ENCODE measurements around the gene CCDC85A.

CCDC85A gene

DNA sequence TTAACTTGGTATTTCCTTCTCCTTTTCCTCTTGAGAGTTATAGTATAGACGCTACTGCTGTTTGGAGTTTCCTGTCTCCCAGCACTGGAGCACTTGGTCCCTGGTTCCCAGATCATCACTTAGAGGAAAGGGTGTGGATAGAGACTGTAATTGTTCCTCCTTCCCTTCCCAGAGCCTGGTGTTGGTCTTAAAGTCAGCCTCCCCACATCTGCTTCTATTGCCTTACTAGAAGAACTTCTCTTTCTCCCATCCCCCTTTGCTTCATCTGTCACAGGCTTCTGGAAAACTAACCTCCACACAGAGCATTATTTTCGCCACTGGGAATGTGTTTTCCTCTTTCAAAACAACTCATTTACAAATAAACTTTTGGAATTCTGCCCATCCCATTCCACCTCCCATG lies 131.0 kb downstream of the CCDC85A start:
- TF ChIP-seq, protein P1, sequence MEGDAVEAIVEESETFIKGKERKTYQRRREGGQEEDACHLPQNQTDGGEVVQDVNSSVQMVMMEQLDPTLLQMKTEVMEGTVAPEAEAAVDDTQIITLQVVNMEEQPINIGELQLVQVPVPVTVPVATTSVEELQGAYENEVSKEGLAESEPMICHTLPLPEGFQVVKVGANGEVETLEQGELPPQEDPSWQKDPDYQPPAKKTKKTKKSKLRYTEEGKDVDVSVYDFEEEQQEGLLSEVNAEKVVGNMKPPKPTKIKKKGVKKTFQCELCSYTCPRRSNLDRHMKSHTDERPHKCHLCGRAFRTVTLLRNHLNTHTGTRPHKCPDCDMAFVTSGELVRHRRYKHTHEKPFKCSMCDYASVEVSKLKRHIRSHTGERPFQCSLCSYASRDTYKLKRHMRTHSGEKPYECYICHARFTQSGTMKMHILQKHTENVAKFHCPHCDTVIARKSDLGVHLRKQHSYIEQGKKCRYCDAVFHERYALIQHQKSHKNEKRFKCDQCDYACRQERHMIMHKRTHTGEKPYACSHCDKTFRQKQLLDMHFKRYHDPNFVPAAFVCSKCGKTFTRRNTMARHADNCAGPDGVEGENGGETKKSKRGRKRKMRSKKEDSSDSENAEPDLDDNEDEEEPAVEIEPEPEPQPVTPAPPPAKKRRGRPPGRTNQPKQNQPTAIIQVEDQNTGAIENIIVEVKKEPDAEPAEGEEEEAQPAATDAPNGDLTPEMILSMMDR (IDR thresholded peaks at IDR 0.05): no peak

DNA sequence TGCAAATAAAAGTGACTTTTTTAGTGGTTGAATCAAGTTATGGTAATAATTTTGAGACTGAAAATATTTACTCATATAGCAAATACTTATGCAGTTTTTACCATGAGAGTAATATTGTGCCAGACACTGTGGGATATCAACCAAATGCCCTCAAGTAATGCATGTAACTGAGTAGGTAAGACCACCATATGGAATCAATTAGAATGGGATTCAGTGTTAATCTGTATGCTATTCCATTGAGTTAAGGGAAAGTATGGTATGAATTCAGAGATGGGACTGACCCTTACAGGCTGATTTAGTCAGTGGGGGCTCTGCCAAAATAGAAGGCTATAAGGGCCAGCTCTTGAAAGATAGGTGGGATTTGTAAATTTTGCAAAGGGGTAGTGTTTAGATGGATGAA lies 131.6 kb downstream of the CCDC85A start:
- TF ChIP-seq, protein P1 (IDR thresholded peaks at IDR 0.05): no peak

DNA sequence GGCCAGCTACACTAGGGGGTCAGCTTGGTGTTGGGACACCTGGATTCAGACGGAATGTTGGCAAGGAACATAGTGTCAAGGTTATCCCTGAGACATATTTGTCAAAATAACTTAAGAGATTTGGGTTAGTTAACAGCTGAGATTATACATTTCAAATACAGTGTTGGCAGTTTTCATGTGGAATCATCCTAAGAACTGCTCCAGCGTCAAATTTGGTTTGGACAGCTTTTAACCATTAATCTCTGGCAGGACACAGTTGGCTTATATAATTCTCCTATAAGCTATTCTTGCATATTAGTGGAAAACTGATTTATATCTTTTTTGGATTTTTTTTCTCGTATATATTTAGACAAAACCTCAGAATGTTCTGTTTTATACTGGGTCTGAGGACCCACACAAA lies 132.2 kb downstream of the CCDC85A start:
- TF ChIP-seq, protein P1 (IDR thresholded peaks at IDR 0.05): no peak

DNA sequence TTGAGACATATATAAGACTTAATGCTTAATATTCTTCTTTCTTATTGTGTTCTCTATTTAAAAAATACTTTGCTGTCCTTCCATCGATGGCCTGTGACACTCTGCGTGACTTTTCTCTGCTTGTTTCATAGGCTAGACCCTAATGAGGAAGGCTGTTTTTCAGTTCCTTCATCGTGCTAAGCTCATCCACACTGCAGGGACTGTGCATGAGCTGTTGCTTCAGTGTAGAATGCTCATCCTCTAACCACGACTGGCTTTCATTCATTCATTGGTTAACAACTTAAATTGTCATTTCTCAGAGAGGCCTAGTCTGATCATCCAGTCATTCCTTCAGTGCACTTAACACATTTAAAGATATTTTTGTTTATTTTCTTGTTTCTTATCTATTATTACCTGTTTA lies 134.4 kb downstream of the CCDC85A start:
- TF ChIP-seq, protein P1 (IDR thresholded peaks at IDR 0.05): no peak

DNA sequence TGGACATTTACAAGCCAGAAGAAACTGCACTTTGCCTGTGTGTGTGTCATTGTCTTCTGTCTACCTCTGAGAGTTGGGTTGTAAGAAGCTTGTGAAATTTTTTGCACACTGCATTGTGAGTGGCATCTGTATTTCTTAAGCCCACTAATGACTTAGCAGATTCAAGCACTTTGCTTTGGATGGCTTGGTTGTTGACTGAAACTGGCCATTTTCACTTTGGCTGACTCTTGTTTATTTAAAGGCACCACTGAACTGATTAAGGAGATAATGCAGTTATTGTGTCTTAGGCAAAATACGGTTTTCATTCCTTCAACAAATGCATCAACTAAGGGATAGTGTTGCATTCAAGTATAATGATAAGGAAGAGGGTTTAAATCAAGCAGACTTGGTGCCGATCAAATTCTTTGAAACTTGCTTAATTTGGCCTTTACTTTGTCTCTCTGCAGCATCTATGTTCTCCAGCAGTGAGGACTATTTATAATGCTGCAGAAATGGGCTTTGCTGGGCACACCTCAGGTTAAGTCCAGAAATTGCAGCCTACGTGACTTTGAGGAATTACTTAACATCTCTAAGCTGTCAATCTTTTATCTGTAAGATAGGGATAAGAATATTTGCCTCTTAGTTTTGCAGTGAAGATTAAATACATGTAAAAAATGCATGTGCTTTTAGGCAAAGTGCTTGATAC lies 142.0 kb downstream of the CCDC85A start:
- TF ChIP-seq, protein P1 (IDR thresholded peaks at IDR 0.05): no peak

DNA sequence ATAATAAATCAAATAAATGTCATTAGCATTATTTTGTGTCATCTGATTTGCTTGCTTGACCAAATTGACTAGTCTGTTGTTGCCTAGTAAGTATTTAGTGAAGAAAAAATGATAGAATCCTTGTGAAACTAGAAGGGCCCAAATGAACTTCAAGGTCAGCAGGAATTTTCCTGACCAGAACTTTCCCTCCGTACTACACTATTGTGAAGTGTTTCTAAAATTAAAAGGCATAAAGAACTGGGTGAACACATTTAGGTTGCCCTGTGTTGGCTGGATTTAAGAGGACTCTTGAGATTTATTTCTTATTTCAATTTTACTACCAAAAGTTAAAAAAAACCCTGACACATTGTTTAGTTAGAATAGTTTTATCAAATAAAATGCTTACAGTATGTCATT lies 142.6 kb downstream of the CCDC85A start:
- TF ChIP-seq, protein P1 (IDR thresholded peaks at IDR 0.05): no peak

DNA sequence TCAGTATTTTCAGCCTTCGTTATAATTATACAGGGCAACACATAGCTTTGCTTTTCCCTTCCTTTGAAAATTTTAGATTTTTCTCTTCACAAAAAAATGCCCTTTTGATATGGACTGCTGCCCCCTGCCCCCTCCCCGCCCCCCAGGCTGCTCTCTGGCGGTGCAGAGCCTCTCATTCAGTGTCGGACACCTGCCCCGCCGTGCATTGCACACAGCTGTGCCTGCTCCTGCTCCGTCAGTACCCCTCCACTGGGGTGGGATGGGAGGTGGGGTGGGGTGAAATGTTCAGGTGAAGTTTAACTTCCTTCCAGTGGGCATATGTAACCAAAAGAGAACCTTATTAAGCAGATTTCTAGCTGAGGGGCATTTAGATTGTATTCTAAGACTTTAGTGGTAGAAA lies 148.0 kb downstream of the CCDC85A start:
- TF ChIP-seq, protein P1 (IDR thresholded peaks at IDR 0.05): no peak
